DMS53 treated with DMSO at 0.1 percent for 48 hours (cell line): ENCODE measurements around the gene POLQ.
"Not testable (repeated sequence)": the region's sequence is repeated elsewhere in the genome, so short reads cannot be mapped to it uniquely, and the experiment has no call there.

ENCODE experiments used
- DNase-seq: peaks from one replicate; lab custom pipeline; 2025; ENCODE audit not compliant: unreplicated experiment; lab: John Stamatoyannopoulos, UW

The POLQ gene

GRCh38 chr3:121430664-121431215 lies 115.0 kb downstream of the POLQ start:
- no peak for DNase-seq

GRCh38 chr3:121424549-121424948 lies 121.2 kb downstream of the POLQ start:
- DNase-seq, result no peak

GRCh38 chr3:121418182-121418581 lies 127.6 kb downstream of the POLQ start:
- no peak for DNase-seq

GRCh38 chr3:121414924-121415323 lies 130.9 kb downstream of the POLQ start:
- no peak for DNase-seq

GRCh38 chr3:121411523-121411922 lies 134.3 kb downstream of the POLQ start:
- no peak for DNase-seq

GRCh38 chr3:121405631-121406030 lies 140.2 kb downstream of the POLQ start:
- no peak for DNase-seq

- no peak for DNase-seq
These were observed 146.0 kb downstream of the POLQ start for GRCh38 chr3:121399820-121400219.

GRCh38 chr3:121398051-121398450 lies 147.7 kb downstream of the POLQ start:
- not testable (repeated sequence) for DNase-seq

GRCh38 chr3:121395967-121396366 lies 149.8 kb downstream of the POLQ start:
- not testable (repeated sequence) for DNase-seq

GRCh38 chr3:121388308-121388707 lies 157.5 kb downstream of the POLQ start:
- not testable (repeated sequence) for DNase-seq
